HEK293T (cell line): ENCODE results near the gene CCT3.

ENCODE experiments used
- HDGF ChIP-seq: fragments of 450-650 bp; IDR thresholded peaks from 2 replicates; pipeline ENCODE4 v1.6.1; 2017; ENCODE audit warnings: antibody characterized with exemption, borderline replicate concordance
- TF ChIP-seq, protein P1 (sequence below): fragments of 450-650 bp; IDR thresholded peaks from 2 replicates; pipeline ENCODE4 v1.6.1; 2016

- no peak for TF ChIP-seq HDGF
- TF ChIP-seq, protein P1, sequence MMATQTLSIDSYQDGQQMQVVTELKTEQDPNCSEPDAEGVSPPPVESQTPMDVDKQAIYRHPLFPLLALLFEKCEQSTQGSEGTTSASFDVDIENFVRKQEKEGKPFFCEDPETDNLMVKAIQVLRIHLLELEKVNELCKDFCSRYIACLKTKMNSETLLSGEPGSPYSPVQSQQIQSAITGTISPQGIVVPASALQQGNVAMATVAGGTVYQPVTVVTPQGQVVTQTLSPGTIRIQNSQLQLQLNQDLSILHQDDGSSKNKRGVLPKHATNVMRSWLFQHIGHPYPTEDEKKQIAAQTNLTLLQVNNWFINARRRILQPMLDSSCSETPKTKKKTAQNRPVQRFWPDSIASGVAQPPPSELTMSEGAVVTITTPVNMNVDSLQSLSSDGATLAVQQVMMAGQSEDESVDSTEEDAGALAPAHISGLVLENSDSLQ: no peak
Observed at GRCh38 chr1:156359973-156360372, 21.9 kb upstream of the CCT3 start.
